Testis (tissue), 3 donors: ENCODE measurements around the gene CA5A. TPM values are rescaled to one million over a fixed set of nuclear protein-coding genes. Genes with fewer than 3 reads are reported as not detected.
"Not testable (repeated sequence)": the region's sequence is repeated elsewhere in the genome, so short reads cannot be mapped to it uniquely, and the experiment has no call there.

Source experiments
- DNase-seq: peaks from one replicate; pipeline ENCODE4 v3.0.0-alpha.2; 2019
- H3K27ac ChIP-seq, 2 donors: fragments of 200-600 bp; sonication (generic); one replicate each; pipeline ENCODE4 v1.5.1; 2019
- H3K27me3 ChIP-seq: fragments of 200-600 bp; sonication (generic); one replicate; pipeline ENCODE4 v1.5.1; 2019
- H3K36me3 ChIP-seq: fragments of 200-600 bp; sonication (generic); one replicate; pipeline ENCODE4 v1.5.1; 2017; ENCODE audit warnings: low read depth; ENCODE audit errors: missing control alignments
- H3K4me1 ChIP-seq: fragments of 200-600 bp; sonication (generic); one replicate; pipeline ENCODE4 v1.5.1; 2019
- H3K4me3 ChIP-seq, 2 donors: fragments of 200-600 bp; sonication (generic); one replicate each; pipeline ENCODE4 v1.5.1; 2017 to 2019
- H3K9me3 ChIP-seq: fragments of 200-600 bp; sonication (generic); one replicate; pipeline ENCODE4 v1.5.1; 2017
- POLR2A ChIP-seq: fragments of 450-650 bp; IDR thresholded peaks from one replicate; pipeline ENCODE4 v1.6.1; 2017; ENCODE audit warnings: antibody characterized with exemption, mild to moderate bottlenecking, moderate library complexity
- WGBS, 2 donors: methylation state at CpG; one replicate each; pipeline ENCODE4 v1.1.5; 2018; 5-methylcytosine and 5-hydroxymethylcytosine counted together
- intact Hi-C: fragments of 100-400 bp; cut with DNase I; formaldehyde crosslinking; loops from one replicate; pipeline ENCODE4 v1.15.1; 2023; ENCODE audit warnings: low total_unique reads
- polyA plus RNA-seq: library from polyadenylated mRNA; stranded (reverse); fragments of 350-450 nt; fragmentation: Illumina TruSeq; extraction: RNeasy Lipid Tissue Mini Kit (QIAGEN cat#74804); gene quantifications from one replicate; pipeline ENCODE4 v1.2.3, GENCODE V29; 2014; ENCODE audit warnings: low read depth, low replicate concordance; ENCODE audit not compliant: insufficient read depth
- total RNA-seq, 2 donors: library from RNA; depleted of rRNA; stranded (reverse); fragments of >200 nt; gene quantifications; one replicate each; pipeline ENCODE4 v1.2.3, GENCODE V29; 2016
- TF ChIP-seq, protein P1 (sequence below), 3 experiments: fragments of 450-650 bp in 2 of 3; fragments of 200-600 bp in 1 of 3; sonication (generic) in 1 of 3; IDR thresholded peaks; one replicate each; pipeline ENCODE4 v1.5.1; 2016 to 2019; ENCODE audit warnings: antibody characterized with exemption in 3 of 3, mild to moderate bottlenecking in 2 of 3, moderate library complexity in 1 of 3

CA5A gene
- total and polyA plus RNA-seq, 3 donors from 2014 or later: not detected

DNA sequence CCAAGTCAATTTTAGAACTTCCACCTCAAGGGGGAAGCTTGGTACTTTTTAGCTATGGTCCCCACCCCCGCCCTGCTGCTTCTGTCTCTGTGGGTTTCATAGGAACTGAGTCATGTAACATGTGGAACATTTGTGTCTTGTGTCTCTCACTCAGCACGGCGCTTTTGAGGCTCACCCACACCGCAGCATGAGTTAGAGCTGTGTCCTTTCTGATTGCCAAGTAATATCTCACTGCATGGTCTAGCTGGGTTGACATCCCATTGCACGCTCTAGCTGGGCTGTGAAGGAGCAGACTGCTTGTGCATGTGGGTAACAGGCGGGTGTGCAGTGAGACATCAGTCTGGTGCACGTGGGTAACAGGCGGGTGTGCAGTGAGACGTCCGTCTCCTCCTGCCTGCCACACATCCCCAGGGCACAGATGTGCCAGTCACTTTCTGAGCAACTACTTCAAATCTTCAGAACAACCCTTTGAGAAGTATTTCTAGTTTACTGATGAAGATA, 40.6 kb downstream of the CA5A start:
- peaks cover 4% of the 10 kb centered on the region for H3K4me1 ChIP-seq
- 85 to 89% methylated on average over 7 to 10 of the region's 10 CpGs for WGBS, 2 donors
- DNase-seq: peak; percentile 38
- intact Hi-C loops: no loop called here
- H3K4me3 ChIP-seq: no peak overlapping the region
- TF ChIP-seq POLR2A: no peak
- TF ChIP-seq, protein P1, sequence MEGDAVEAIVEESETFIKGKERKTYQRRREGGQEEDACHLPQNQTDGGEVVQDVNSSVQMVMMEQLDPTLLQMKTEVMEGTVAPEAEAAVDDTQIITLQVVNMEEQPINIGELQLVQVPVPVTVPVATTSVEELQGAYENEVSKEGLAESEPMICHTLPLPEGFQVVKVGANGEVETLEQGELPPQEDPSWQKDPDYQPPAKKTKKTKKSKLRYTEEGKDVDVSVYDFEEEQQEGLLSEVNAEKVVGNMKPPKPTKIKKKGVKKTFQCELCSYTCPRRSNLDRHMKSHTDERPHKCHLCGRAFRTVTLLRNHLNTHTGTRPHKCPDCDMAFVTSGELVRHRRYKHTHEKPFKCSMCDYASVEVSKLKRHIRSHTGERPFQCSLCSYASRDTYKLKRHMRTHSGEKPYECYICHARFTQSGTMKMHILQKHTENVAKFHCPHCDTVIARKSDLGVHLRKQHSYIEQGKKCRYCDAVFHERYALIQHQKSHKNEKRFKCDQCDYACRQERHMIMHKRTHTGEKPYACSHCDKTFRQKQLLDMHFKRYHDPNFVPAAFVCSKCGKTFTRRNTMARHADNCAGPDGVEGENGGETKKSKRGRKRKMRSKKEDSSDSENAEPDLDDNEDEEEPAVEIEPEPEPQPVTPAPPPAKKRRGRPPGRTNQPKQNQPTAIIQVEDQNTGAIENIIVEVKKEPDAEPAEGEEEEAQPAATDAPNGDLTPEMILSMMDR (IDR thresholded peaks at IDR 0.05): no peak
- no peaks in the 10 kb centered on the region for H3K36me3 ChIP-seq
- H3K27ac ChIP-seq: no peak overlapping the region
- H3K27me3 ChIP-seq: no peaks in the 10 kb centered on the region
- H3K9me3 ChIP-seq: no peaks in the 10 kb centered on the region

DNA sequence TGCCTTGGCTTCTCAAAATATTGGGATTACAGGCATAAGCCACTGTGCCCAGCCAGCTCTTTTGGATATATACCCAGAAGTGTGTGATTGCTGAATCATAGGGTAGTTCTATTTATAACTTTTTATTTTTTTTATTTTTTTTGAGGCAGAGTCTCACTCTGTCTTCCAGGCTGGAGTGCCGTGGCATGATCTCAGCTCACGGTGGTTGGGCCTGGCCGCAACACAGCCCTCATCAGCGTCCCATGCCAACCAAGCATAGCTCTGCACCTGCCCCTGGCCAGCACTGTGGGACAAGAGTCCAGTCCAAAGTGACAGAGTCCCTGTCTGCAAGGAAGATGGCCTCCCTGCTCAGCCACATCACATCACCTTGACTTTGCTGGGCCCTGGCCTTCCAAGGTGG, 42.3 kb downstream of the CA5A start:
- H3K27ac ChIP-seq, H3K4me3 ChIP-seq, H3K4me1 ChIP-seq, DNase-seq, intact Hi-C loops, H3K36me3 ChIP-seq, H3K27me3 ChIP-seq, H3K9me3 ChIP-seq: not testable (repeated sequence)
- 59% methylated on average over 4 of the region's 4 CpGs for WGBS, 2 donors

DNA sequence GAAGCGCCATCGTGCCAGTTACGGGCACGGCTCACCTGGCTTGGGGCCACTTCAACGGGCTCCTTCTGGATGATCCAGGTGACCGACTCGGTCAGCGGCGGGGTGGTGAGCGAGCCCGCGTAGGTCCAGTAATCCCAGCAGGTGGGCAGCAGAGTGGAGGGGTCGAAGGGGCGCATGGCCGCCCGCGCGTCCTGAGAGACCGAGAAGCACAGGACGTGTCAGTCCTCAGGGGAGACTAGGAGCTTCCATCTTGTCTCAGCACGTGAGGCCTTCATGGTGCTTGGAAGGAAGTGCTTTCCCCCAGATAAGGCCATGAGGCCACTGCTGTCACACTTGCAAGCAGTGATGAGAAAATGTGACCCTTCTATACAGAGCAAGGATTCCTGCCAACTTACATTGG, 44.6 kb downstream of the CA5A start:
- DNase-seq: no peak
- Histone ChIP-seq H3K4me3 (no peak overlapping the region), H3K36me3 (no peaks in the 10 kb centered on the region), H3K4me1 (no peaks in the 10 kb centered on the region), H3K27me3 (no peaks in the 10 kb centered on the region), H3K9me3 (no peaks in the 10 kb centered on the region), H3K27ac (no peak overlapping the region)
- TF ChIP-seq, protein P1 (IDR thresholded peaks at IDR 0.05): no peak
- no peak for TF ChIP-seq POLR2A
- WGBS, 2 donors: 95 to 97% methylated on average over 15 to 21 of the region's 21 CpGs
- intact Hi-C loops: no loop called here

DNA sequence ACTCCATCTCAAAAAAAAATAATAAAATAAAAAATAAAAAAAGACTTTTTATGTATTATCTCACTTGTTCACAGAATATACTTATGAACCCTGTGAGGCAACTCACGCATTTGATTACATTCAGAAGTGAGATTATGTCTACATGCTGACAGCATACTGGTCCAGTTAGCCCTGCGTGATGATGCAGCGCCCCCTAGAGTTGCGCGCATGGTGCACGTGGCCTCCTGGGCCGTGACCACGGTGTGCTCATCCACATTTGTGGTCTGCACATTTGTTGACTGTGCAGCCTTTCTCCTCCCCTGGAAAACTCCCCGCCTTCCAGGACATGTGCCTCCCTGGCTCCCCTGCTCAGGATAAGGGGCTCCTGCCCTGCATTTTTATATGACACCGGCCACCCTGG, 46.6 kb downstream of the CA5A start:
- intact Hi-C loops, H3K4me3 ChIP-seq, H3K36me3 ChIP-seq, H3K9me3 ChIP-seq, H3K27me3 ChIP-seq, DNase-seq, H3K27ac ChIP-seq, H3K4me1 ChIP-seq: not testable (repeated sequence)
- WGBS, 2 donors: 93 to 95% methylated on average over 10 of the region's 10 CpGs

DNA sequence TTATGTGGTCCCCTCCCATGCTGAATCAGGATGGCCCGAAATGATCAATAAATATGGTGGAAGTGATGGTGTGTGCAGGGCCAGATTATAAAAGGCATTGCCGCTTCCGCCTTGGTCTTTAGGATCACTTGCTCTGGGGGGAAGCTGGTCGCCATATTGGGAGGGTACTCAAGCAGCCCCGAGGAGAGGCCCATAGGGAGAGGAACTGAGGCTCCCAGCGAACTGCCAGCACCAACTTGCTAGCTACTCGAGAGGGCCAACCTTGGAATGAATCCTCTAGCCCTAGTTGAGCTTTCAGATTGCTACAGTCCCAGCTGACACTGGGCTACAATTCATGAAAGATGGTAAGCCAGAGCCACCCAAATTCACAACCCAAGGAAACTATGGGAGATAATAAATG, 48.0 kb downstream of the CA5A start:
- DNase-seq, intact Hi-C loops, H3K36me3 ChIP-seq, H3K9me3 ChIP-seq, H3K4me3 ChIP-seq, H3K4me1 ChIP-seq, H3K27ac ChIP-seq, H3K27me3 ChIP-seq: not testable (repeated sequence)
- WGBS, 2 donors: 93 to 100% methylated on average over 6 to 7 of the region's 7 CpGs

DNA sequence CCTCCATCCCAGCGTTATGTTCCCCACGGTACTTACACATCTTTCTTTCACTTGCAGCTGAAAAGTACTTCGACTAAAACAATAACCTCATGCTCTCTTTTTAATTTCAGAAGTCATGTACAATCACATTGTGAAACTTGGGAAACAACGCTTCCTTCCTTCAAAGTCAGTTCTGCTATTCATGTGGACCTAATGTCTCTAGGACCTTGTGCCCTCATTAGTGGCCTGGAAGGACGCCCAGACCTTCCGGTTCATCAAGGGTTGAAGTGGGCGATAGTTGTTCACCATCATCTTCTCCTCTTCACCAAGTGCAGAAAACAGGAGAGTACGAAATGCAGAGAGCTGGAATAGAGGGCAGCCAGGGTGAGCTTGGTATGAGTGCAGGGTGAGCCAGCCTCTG, 48.4 kb downstream of the CA5A start:
- 72 to 76% methylated on average over 8 of the region's 8 CpGs for WGBS, 2 donors
- H3K27ac ChIP-seq, DNase-seq, H3K9me3 ChIP-seq, H3K4me3 ChIP-seq, H3K27me3 ChIP-seq, H3K4me1 ChIP-seq, H3K36me3 ChIP-seq, intact Hi-C loops: not testable (repeated sequence)

DNA sequence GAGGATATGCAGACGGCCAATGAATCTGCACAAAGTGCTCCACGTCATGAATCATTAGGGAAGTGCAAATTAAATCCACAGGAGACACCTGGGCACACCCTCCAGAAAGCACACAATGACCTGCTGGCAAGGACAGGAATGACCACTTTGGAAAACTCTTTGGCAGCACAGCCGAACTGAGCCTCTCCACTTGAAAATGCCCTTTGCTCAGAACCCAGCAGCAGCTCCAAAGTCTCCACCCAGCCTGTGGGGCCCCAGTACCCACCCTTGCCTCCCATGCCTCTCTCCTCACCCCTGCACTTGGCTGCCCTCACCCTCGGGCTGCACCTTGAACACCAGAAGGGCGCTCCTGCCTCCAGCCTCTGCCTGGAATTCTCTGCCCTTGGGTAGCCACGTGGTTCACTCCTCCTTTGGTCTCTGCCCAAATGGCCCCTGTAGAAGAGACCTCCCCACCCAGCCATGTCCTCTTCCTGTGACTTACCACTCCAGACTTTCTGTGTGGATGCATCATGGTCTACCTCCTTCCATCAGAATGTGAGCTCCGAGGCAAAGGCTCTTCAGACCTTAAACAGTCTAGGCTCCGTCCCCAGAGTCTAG, 50.9 kb downstream of the CA5A start:
- H3K36me3 ChIP-seq, H3K9me3 ChIP-seq, H3K27me3 ChIP-seq, DNase-seq, H3K27ac ChIP-seq, H3K4me3 ChIP-seq, intact Hi-C loops: not testable (repeated sequence)
- 70 to 76% methylated on average over 5 to 8 of the region's 8 CpGs for WGBS, 2 donors
- peaks cover 21% of the 10 kb centered on the region for H3K4me1 ChIP-seq
